GM23338 (cell line): Measurements from ENCODE around the gene SNRPB2. TPM values are rescaled to one million over a fixed set of nuclear protein-coding genes. Genes with fewer than 3 reads are reported as not detected.

Source experiments
- ATAC-seq: fragments of 200-7000 bp; cut with Tn5 transposase; 3 replicates; pipeline ENCODE4 v1.9.1; 2020
- DNase-seq: peaks from one replicate; pipeline ENCODE4 v3.0.0-alpha.2; 2015; ENCODE audit warnings: low spot score
- H2AFZ ChIP-seq: fragments of 200-600 bp; sonication (generic); 2 replicates; pipeline ENCODE4 v1.8.0; 2016; ENCODE audit warnings: antibody characterized with exemption, mild to moderate bottlenecking, moderate library complexity
- H3F3A ChIP-seq: fragments of 200-600 bp; sonication (generic); replicated peaks from 2 replicates; pipeline ENCODE4 v1.8.0; 2017; ENCODE audit warnings: antibody characterized with exemption, mixed run types, low read depth
- H3K27ac ChIP-seq: fragments of 200-600 bp; sonication (generic); 2 replicates; pipeline ENCODE4 v1.6.1; 2016; ENCODE audit warnings: low read depth
- H3K27me3 ChIP-seq: fragments of 200-600 bp; sonication (generic); 2 replicates; pipeline ENCODE4 v1.8.0; 2016; ENCODE audit warnings: mild to moderate bottlenecking, mixed run types, moderate library complexity; ENCODE audit not compliant: insufficient read depth
- H3K36me3 ChIP-seq: fragments of 200-600 bp; sonication (generic); 2 replicates; pipeline ENCODE4 v1.8.0; 2016; ENCODE audit warnings: mild to moderate bottlenecking; ENCODE audit not compliant: insufficient read depth
- H3K4me1 ChIP-seq: fragments of 200-600 bp; sonication (generic); 2 replicates; pipeline ENCODE4 v1.8.0; 2016; ENCODE audit warnings: mild to moderate bottlenecking, moderate library complexity; ENCODE audit not compliant: insufficient read depth
- H3K4me2 ChIP-seq: fragments of 200-600 bp; sonication (generic); 2 replicates; pipeline ENCODE4 v1.7.1; 2017; ENCODE audit warnings: mixed run types
- H3K4me3 ChIP-seq: fragments of 200-600 bp; sonication (generic); 2 replicates; pipeline ENCODE4 v1.6.1; 2016; ENCODE audit warnings: mixed run types
- H3K79me2 ChIP-seq: fragments of 200-600 bp; sonication (generic); replicated peaks from 2 replicates; pipeline ENCODE4 v1.8.0; 2017; ENCODE audit warnings: mild to moderate bottlenecking; ENCODE audit not compliant: insufficient read depth
- H3K9me2 ChIP-seq: fragments of 200-600 bp; sonication (generic); 2 replicates; pipeline ENCODE4 v1.8.0; 2017; ENCODE audit not compliant: insufficient read depth
- H4K20me1 ChIP-seq: fragments of 200-600 bp; sonication (generic); replicated peaks from 2 replicates; pipeline ENCODE4 v1.8.0; 2017; ENCODE audit warnings: mild to moderate bottlenecking; ENCODE audit not compliant: insufficient read depth
- H3K27ac Mint-ChIP-seq: 2 replicates; pipeline ENCODE4 v1.8.0; 2020; ENCODE audit warnings: inconsistent platforms, mild to moderate bottlenecking, moderate library complexity, mixed read lengths
- H3K27me3 Mint-ChIP-seq: 3 replicates; pipeline ENCODE4 v1.8.0; 2022; ENCODE audit warnings: low read depth, mild to moderate bottlenecking, moderate library complexity, mixed read lengths, inconsistent platforms; ENCODE audit not compliant: insufficient read depth, poor library complexity
- H3K36me3 Mint-ChIP-seq: 3 replicates; pipeline ENCODE4 v1.8.0; 2021; ENCODE audit warnings: low read depth, mild to moderate bottlenecking, inconsistent platforms, moderate library complexity, mixed read lengths
- H3K4me1 Mint-ChIP-seq: 3 replicates; pipeline ENCODE4 v1.8.0; 2020; ENCODE audit warnings: mild to moderate bottlenecking, inconsistent platforms, mixed read lengths
- H3K4me3 Mint-ChIP-seq: 3 replicates; pipeline ENCODE4 v1.8.0; 2021; ENCODE audit warnings: moderate library complexity, mild to moderate bottlenecking, inconsistent platforms, mixed read lengths
- H3K9me3 Mint-ChIP-seq: 3 replicates; pipeline ENCODE4 v1.8.0; 2020; ENCODE audit warnings: moderate library complexity, mild to moderate bottlenecking, inconsistent platforms, mixed read lengths
- CREB1 ChIP-seq: fragments of 250-450 bp; sonication (Bioruptor Pico); IDR thresholded peaks from 2 replicates; pipeline ENCODE4 v1.5.0; 2020; ENCODE audit warnings: low read depth, mild to moderate bottlenecking, moderate library complexity
- EZH2 ChIP-seq: fragments of 200-600 bp; sonication (generic); IDR thresholded peaks from one replicate; pipeline ENCODE4 v1.8.0; 2017; ENCODE audit warnings: antibody characterized with exemption, mild to moderate bottlenecking, low read depth; ENCODE audit not compliant: unreplicated experiment
- JUNB ChIP-seq: IDR thresholded peaks from one replicate; pipeline ENCODE4 v1.6.1; 2016; ENCODE audit warnings: antibody characterized with exemption; ENCODE audit not compliant: unreplicated experiment
- POLR2AphosphoS5 ChIP-seq: IDR thresholded peaks from 2 replicates; pipeline ENCODE4 v1.6.1; 2016; ENCODE audit warnings: antibody characterized with exemption, low read depth
- STAT1 ChIP-seq: IDR thresholded peaks from one replicate; pipeline ENCODE4 v1.6.1; 2016; ENCODE audit warnings: antibody characterized with exemption; ENCODE audit not compliant: unreplicated experiment
- ZNF114 ChIP-seq: fragments of 250-450 bp; sonication (Bioruptor Pico); IDR thresholded peaks from 2 replicates; pipeline ENCODE4 v1.5.0; 2020; ENCODE audit warnings: mild to moderate bottlenecking, moderate library complexity
- ZNF331 ChIP-seq: fragments of 250-450 bp; sonication (Bioruptor Pico); IDR thresholded peaks from 2 replicates; pipeline ENCODE4 v1.5.0; 2020; ENCODE audit warnings: low read depth, mild to moderate bottlenecking, moderate library complexity
- ZNF462 ChIP-seq: fragments of 250-450 bp; sonication (Bioruptor Pico); IDR thresholded peaks from 2 replicates; pipeline ENCODE4 v1.5.0; 2020; ENCODE audit warnings: mild to moderate bottlenecking, moderate library complexity
- polyA plus RNA-seq: library from polyadenylated mRNA; unstranded; fragments of >200 nt; fragmentation: Nextera tagmentation; extraction: Ambion mirVana; gene quantifications from 2 replicates; pipeline ENCODE4 v1.2.1, GENCODE V29; 2016
- total RNA-seq: library from RNA; depleted of rRNA; stranded (reverse); fragments of >200 nt; shearing (Covaris generic); gene quantifications from 2 replicates; pipeline ENCODE4 v1.2.3, GENCODE V29; 2014

Gene SNRPB2
- total and polyA plus RNA-seq, 2 experiments from 2014 or later: 94.9 to 377 TPM

GRCh38 chr20:16732506-16733152, 2.8 kb downstream of the SNRPB2 start (continued):
- no peak for TF ChIP-seq ZNF462 (CRISPR knock-in tag)

- H3K4me2 ChIP-seq: no peak overlapping the region
- Mint-ChIP-seq H3K4me3 (no peak overlapping the region), H3K4me1 (0 out of 3 replicates have a peak, but pooled peaks cover 3% of the 10 kb centered on the region), H3K9me3 (no peaks in the 10 kb centered on the region), H3K27me3 (peaks cover 2% of the 10 kb centered on the region), H3K36me3 (peaks cover 42% of the 10 kb centered on the region), H3K27ac (no peak overlapping the region)
- no peaks in the 10 kb centered on the region for H3F3A ChIP-seq
- no peak for ATAC-seq
- H3K79me2 ChIP-seq: peaks cover 20% of the 10 kb centered on the region
- 0 out of 2 replicates have a peak, but pooled peaks cover 2% of the 10 kb centered on the region for H4K20me1 ChIP-seq
- H3K27ac ChIP-seq: no peak overlapping the region
- no peaks in the 10 kb centered on the region for H3K4me1 ChIP-seq
- no peak overlapping the region for H2AFZ ChIP-seq
- H3K36me3 ChIP-seq: peaks cover 47% of the 10 kb centered on the region
- no peaks in the 10 kb centered on the region for H3K27me3 ChIP-seq
- H3K9me2 ChIP-seq: no peaks in the 10 kb centered on the region
- no peak overlapping the region for H3K4me3 ChIP-seq
- no peak for DNase-seq
- TF ChIP-seq ZNF114 (CRISPR knock-in tag) (no peak), STAT1 (no peak), JUNB (no peak), ZNF331 (CRISPR knock-in tag) (no peak), CREB1 (CRISPR knock-in tag) (no peak), EZH2 (no peak), ZNF462 (CRISPR knock-in tag) (no peak), POLR2AphosphoS5 (no peak)
Observed at GRCh38 chr20:16740365-16741072, 10.7 kb downstream of the SNRPB2 start.
